Middle frontal gyrus (tissue), 1 donor: Measurements from ENCODE around the gene TTC21A.

Source experiments
- DNase-seq: peaks from one replicate; pipeline ENCODE4 v3.0.0-alpha.2; 2015; ENCODE audit warnings: low spot score; ENCODE audit errors: extremely low spot score

Gene TTC21A

DNA sequence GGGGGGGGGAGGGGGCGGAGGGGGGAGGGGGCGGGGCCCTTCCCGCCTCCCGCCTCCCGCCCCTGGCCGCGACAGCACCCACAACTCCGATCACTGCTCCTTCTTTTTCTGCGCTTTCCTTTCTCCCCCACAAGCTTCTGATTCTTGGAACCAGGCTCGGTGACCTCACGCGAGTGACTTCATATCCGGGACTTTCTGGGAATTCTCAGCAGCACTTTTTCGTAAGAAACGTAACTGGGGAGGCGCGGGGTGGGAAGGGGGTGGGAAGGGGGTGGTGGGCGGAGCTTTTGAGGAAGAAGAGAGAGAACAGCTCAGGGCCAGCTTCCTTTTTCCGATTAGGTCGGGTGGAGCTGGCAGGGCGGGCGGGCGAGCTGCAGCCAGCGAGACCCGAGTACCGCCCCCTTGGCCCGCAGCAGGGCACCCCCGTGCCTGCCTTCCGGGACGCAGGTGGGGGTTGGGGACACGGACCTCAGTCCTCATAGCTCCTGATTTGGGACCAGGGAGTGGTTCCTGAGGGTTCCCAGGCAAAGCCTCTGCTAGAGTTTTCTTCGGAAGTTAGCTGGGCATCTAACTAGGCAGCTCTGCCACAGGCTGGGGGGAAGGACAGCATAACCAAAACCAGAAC is 70.3 kb downstream of the TTC21A start:
- DNase-seq: peak; percentile 62

DNA sequence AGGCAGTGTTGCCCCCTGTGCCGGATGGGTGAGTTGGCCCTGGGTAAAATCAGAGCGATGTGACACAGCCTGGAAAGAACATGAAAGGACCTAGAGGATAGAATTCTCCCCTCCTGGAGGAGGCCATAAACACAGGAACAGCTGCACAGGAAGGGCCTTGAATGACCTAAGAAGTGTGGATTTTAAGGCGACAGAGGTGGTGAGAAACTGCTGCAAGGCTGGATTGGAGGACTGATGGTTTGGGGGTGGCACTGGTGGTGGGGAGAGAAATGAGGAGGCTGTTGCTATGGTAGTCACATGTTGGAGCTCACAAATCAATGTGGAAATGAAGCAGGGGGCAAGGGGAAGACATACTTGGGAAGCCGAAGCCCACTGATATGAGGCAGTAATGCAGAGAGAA is 71.1 kb downstream of the TTC21A start:
- no peak for DNase-seq

DNA sequence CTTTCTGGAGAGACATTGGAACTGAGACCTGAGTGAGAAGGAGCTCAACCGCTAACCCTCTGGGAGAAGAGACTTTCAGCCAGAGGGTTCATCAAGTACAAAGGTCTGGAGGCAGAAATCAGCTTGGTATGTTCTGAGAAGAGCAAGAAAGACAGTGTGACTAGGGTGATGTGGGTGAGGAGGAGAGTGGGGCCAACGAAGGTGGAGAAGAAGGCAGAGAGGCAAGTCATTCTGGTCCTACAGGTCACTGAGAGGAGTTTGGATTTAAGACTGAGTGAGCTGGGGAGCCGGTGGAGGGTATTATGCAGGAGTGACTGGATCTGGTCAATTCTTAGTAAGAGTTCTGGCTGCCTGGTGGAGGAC is 72.7 kb downstream of the TTC21A start:
- no peak for DNase-seq

DNA sequence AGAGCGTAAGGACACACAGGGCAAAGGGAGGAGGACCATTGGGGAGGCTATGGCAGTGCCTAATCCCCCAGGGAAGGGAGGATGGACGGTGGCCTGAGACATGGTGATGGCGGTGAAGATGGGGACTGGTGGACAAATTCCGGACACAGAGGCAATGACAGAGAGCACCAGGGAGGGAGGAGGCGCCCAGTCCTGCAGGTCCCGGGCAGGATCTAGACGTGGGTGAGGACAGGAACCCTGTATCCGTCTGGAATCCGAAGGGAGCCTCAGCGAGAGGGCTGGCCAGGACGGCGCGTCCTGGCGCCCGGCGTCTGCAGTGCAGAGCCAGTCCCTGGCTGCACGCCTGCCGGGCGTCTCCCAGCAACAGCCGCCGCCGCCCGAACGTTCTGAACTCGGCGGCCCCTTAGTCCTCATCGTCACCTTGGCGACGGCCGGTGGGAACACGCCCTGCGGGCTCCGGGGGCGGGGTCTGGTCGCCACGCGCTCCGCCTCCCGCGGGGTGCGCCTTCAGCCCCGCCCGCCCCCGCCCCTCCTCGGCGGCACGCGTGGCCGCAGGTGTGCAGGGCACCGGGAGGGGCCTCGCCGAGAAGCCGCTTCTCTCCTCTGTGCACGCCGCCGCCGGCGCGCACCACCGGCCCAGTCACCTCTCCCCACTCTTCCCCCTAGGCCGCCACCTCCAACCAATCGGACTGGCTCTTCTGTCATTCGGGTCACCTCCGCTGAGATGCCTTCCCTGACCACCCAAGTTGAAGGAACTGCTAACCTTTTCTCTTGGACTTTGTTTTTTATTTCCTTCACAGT is 73.3 kb downstream of the TTC21A start:
- peak; percentile 27 for DNase-seq

DNA sequence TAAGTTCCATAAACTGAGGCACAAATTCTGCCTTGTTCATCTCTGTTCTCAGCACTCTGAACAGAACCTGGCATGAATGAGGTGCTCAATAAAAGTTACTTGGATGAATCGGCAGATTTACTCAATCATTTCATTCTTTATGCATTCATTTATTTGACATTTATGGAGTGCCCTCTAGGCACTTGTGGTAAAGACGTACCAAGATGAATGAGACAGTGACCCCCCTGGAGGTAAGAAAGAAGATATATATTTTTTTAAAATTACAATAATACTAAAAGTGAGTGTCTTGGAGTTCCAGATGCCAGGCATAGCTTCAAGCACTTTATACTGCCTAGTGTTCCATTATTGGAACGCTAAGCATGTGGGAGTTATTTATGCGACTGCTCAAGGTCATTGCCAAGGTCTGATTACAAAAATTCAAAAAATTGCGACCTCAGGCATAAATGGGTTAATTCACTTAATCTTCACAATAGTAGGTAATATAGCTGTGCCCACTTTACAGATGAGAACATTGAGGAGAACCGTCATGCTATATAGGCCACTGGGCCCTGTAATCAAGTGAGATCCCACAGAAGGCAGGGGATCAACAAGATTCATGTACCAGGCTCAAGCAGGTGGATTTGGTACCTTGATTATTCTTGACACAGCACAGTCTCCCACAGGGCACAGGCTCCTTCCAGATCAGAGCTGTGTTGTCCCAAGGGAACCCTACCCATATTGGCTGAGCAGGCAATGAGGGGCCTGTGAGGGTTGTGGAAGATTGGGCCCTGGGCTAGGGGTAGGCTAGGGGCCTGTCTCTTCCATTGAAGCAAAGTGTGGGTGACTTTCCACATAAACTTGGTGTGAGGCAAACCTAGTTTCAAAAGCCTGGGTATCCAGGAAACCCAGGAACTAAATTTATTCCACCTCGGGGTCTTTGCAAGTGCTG is 74.2 kb downstream of the TTC21A start:
- DNase-seq: no peak

DNA sequence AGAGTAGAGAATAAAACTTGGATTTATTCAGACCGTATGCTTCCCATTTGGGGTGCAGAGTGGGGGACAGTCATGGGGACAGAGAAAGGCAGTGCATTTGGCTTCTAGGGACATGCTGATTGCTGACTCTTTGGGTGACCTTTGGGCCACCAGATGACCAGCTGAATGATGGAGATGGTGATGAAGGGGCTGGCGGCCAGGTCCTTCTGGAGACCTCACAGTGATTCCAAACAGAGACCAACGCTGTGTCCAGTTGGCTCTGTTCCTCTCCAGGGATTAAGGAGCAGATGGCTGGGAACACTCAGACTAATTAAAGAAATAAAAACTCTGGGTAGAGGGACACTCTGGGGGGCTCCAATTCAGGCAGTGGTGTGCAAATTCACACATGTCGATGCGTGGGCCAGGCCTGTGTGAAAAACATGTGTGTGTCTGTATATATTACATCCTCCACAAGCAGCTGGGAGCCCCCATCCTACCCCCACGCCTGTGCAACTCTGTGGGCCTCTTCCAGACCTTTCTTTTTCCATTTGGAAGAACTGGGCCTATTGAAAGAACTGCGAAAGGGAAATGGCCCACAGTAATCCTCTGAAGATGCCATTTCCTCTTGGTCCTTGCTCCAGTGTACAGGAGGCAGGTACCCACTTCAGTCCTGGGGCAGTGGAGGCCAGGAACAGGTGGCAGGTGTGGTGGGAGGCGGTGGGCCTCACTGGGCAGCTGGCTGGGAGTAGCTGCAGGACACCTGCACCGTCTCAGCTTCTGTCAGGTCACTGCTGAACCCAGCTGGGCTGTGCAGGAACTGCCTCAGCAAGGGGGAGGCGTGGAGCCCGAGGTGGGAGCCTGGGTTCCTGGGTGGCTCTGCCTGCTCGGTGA is 76.0 kb downstream of the TTC21A start:
- DNase-seq: no peak

DNA sequence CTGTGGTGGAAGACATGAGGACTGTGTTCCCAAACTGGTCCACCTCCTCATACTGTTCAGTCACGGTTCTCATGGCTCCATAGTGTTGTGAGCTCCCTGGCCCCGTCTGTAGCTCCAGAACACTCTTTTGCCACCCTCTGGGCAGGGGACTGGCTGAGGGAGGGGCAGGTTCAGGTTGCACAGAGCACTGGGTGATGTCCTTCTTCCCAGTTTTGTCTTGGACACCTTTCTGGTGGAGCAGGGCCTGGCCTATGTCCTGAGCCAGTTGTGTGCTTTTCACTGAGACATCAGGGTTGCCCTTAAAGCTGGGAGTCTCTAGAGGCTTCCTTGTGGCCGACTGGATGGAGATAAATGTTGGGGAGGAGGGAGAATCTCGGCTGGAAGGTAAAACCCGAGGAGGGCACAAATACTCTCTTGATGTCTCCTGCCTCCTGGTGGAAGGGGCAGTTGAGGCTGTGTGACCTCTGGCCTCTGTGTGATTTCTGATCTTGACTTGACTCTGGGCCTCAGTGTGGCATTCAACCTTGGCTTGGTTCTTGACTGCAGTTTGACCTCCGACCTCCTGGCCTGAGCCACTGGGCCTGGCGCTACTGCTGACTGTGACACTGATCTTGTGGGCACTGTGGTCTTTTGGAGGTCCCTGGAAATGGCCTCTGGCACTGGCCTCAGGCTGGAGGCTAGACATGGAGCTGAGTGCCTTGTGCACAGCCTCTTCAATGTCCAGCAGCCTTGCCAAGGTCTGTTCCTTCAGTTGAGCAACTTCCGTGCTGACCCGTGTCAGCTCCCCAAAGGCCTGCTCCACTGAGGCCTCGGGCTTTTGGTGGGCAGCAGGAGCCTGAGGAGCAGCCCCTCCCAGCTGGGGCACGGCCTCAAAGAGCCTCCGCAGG is 76.8 kb downstream of the TTC21A start:
- DNase-seq: no peak

DNA sequence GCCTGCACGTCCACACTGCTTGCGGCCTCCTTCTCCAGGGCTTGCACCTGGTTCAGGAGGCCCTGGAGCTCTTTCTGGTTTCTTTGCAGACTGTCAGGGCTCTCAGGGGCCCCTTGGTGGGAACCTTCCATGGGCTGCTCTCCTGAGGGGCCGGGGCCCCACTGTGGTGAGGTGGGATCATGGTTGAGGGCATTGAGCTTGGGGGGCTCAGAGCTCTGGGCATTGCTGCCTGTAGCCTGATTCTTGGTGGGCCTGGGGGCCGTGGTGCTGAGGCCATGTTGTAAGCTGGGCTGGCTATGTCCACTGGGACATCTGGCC is 77.4 kb downstream of the TTC21A start:
- no peak for DNase-seq

DNA sequence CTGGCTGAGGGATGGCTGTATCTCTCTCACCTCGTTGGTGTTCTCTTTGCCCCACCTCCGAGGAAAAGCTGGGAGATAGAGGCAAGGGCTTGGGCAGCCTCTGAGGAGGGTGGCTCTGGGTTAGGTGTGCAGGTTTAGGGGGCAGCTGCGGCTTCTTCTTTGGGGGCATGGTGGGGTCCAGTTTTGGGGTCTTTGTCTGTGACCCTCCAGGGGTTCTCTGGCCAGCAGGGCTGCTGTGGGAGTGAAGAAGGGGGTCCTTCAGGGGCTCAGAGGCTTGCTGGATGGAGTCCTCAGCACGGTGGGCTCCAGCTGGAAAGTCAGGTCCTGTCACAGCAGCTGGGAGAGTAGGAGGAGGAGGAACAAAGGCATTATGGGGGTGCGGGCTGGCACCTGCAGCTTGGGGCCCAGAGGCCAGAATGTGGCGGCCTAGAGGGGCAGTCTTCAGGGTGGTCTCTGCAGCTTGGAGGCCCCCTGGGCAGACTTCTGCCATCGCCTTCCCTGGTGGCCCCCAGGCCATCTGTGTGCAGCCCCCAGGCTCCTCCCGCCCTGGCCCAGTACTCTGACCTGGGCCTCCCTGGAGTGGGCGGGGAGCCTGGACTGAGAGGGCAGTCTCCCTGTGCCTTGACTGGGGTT is 78.0 kb downstream of the TTC21A start:
- DNase-seq: no peak

DNA sequence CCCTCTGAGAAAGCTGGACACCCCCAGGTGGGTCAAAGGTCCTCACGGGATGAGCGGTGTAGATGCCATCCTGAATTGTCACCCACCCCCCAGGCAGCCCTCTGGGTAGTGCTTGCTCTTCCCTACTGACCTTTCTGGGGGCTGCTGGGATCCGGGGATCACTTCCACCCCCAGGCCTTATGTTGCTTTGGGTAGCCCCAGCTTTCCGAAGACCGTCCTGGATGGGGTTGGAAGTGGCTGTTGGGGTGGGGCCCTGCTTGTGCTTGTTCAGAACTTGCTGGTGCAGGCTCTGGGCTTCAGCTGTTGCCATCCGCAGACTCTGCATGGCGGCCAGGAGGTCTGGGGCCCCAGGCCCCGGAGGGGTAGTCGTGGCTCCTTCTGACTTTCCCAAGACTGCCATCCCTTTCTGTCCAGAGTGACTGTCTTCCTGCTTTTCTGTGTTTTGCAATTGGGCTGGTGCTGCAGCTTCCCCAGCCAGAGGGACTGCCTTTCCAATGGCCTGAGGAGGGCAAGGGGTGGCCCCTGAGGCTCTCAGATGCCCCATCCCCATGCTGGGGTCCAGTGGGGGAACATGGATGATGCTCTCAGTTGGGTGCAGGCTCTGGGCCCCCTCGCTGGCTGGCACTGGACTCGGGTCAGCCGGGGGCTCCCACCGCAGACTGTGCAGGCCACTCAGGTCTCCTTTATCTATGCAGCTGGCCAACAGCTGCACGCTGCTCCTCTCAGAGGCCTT is 78.6 kb downstream of the TTC21A start:
- DNase-seq: no peak

DNA sequence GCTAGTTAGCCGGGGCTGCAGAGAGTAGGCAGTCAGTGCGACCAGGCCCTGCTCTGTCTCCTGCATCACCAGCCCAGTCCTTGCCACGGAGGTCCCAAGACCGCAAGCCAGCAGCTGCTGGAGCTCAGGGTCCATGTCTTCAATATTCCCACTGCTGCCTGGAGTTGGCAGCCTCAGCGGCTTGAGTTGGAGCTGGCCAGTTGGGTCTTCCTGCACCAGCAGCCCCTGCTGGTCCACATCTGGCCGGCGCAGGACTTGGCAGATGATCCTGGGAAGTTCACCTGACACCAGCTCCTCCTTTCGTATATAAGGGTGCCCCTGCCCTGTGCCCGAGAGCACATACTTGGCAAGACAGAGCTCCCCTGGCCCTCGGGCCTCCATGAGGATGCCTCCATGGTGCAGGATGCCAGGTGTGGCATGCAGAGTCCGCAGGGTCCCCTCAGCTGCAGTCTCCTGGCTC is 79.2 kb downstream of the TTC21A start:
- no peak for DNase-seq

DNA sequence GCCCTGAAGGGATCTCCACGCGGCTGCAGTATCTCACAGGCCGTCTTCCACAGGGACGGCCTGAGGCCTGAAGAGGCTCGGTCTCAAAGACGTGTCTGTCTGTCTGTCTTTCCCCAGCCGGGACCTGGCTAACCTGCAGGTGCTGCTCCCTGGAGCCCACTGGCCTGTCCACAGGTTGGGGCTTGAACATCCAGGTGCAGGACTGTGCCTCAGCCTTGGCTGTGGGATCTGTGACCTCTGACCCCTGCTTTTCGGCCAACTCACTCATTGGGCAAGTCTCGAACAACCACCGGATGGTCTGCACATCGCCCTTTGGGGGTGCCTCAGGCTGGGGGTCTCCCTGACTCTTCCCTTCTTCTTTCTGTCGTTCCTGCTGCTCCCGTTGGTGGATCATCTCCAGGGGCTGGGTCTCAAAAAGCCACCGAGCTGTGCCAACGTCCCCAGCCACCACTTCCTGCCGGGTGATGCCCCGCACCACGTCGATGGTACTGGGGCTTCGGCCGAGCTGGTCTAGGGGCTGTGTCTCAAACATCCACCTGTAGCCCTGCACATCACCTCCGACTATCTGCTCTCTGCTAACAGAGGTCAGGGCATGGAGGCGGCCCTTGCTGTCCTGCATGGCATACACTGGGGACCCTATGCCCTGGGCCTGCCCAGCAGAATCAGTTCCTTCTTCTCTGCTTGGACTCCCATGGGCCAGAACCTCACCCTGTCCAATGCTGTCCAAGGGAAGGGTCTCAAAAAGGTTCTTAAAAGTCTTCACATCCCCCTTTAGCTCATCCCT is 80.1 kb downstream of the TTC21A start:
- no peak for DNase-seq
